GM12865 (cell line): ENCODE data around the gene GPC6.

Source experiments
- DNase-seq: peaks from one replicate; pipeline ENCODE4 v3.0.0; 2010; ENCODE audit warnings: low read depth
- H3K4me3 ChIP-seq: 2 replicates; pipeline ENCODE4 v1.5.1; 2011; ENCODE audit warnings: mild to moderate bottlenecking, low read depth, low read length, control low read depth
- CTCF ChIP-seq: IDR thresholded peaks from 2 replicates; pipeline ENCODE4 v1.5.1; 2011; ENCODE audit warnings: low read length, control low read depth, low read depth, inconsistent platforms; ENCODE audit not compliant: insufficient read depth; ENCODE audit errors: missing control alignments

Gene GPC6

GRCh38 chr13:93959796-93960533 is 733.4 kb downstream of the GPC6 start:
- TF ChIP-seq CTCF, result no peak
- H3K4me3 ChIP-seq, result no peak overlapping the region
- no peak for DNase-seq

- DNase-seq, result no peak
- TF ChIP-seq CTCF, result no peak
- no peak overlapping the region for H3K4me3 ChIP-seq
Observed at GRCh38 chr13:93963266-93964145, 736.9 kb downstream of the GPC6 start.

GRCh38 chr13:93964146-93964512 is 737.5 kb downstream of the GPC6 start:
- no peak overlapping the region for H3K4me3 ChIP-seq
- DNase-seq, result no peak
- no peak for TF ChIP-seq CTCF

- no peak for DNase-seq
- no peak for TF ChIP-seq CTCF
- no peak overlapping the region for H3K4me3 ChIP-seq
Observed at GRCh38 chr13:93965587-93965986, 739.0 kb downstream of the GPC6 start.

GRCh38 chr13:93966267-93966936 is 739.8 kb downstream of the GPC6 start:
- H3K4me3 ChIP-seq, result no peak overlapping the region
- DNase-seq, result no peak
- no peak for TF ChIP-seq CTCF

- no peak for DNase-seq
- TF ChIP-seq CTCF, result no peak
- H3K4me3 ChIP-seq, result no peak overlapping the region
Observed at GRCh38 chr13:93967286-93967685, 740.7 kb downstream of the GPC6 start.
